LNCAP (cell line): Measurements from ENCODE around the gene ANKH.

Experiments
- CTCF ChIP-seq: fragments of 450-650 bp; IDR thresholded peaks from 2 replicates; pipeline ENCODE4 v1.5.1; 2017; ENCODE audit warnings: mild to moderate bottlenecking

Gene ANKH

GRCh38 chr5:14684757-14685156 lies 186.8 kb downstream of the ANKH start:
- TF ChIP-seq CTCF = no peak

- no peak for TF ChIP-seq CTCF
These were observed 187.6 kb downstream of the ANKH start for GRCh38 chr5:14683906-14684455.

GRCh38 chr5:14681236-14681752 lies 190.3 kb downstream of the ANKH start:
- TF ChIP-seq CTCF = no peak

DNA sequence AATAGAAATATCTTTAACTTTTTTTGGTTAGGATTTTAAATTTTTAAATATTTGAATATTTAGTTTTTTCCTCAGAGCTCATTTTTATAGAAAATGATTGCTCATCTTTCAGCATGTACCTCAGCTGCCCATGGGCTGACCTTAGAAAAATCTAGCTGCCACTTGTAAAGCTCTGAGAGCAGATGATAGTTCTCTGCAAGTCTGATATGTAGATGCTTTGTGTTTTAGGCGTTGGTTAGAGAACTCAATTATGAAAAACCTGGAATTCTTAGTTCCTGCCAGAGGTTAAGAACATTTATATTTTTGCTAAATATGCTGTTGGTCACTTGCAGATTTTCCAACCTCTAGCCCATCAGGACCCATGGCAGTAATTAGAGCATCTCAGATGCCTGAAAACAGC lies 192.0 kb downstream of the ANKH start:
- no peak for TF ChIP-seq CTCF

GRCh38 chr5:14678773-14679334 lies 192.7 kb downstream of the ANKH start:
- TF ChIP-seq CTCF = no peak

GRCh38 chr5:14676320-14676719 lies 195.3 kb downstream of the ANKH start:
- no peak for TF ChIP-seq CTCF

DNA sequence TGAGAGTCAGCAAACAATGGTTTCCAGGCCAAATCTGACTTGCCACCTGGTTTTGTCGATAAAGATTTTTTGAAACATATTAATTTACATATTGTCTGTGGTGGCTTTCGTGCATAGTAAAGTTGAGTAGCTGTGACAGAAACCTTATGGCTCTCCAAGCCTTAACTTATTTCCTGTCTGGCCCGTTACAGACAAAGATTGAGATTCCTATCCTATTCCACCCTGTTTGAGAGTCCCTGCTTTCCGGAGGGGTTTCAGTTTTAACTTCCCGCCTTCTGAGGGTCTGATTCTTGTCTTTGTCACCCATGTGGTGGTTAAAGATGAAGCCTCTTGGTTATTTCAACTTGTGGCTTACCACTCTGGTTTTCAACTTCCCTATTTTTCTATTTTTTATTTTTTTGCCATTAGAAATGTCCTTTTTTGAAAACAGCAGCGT lies 195.7 kb downstream of the ANKH start:
- TF ChIP-seq CTCF = no peak
